ENCODE results near the gene SRA1. TPM values are rescaled to one million over a fixed set of nuclear protein-coding genes. Genes with fewer than 3 reads are reported as not detected.
"Not testable (repeated sequence)": the region's sequence is repeated elsewhere in the genome, so short reads cannot be mapped to it uniquely, and the experiment has no call there.

SRA1 gene
- total RNA-seq, 2 donors from 2014 or later: 24.6 to 27.9 TPM

DNA sequence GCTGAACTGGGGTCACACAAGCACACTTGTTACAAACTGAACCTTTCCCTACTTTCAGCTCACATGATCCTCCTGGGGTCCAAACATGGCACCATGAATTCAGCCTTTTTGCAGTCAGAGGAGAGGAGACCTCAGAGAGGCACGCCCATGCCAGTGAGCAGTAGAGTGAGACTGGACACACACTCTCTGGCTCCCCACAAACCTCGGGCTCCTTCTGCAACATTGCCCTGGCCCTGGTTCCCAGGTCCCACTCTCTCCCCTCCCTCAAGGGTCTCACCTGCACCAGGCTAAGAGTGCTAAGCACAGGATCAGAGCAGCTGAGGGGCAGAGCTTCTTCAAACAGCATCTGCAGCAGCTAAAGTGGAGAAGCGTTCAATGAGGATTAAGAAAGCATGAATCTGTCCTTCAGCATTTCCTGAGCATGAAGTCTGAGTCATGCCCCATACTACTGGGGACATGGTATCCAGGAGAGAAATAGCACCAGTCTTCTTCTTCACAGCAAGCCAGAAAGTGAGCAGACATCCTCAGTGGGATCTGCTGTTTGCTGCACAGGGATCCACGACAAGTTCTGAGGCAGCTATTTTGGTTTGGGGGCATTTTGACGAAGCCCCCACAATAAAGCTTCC is 34.6 kb upstream of the SRA1 start:
- no peak overlapping the region for H3K27ac ChIP-seq
- DNase-seq (ENCODE audit: low spot score): no peak
- no peaks in the 10 kb centered on the region for H3K27me3 ChIP-seq
- no peak overlapping the region for H3K4me3 ChIP-seq
- no peaks in the 10 kb centered on the region for H3K9me3 ChIP-seq
- TF ChIP-seq, protein P1, sequence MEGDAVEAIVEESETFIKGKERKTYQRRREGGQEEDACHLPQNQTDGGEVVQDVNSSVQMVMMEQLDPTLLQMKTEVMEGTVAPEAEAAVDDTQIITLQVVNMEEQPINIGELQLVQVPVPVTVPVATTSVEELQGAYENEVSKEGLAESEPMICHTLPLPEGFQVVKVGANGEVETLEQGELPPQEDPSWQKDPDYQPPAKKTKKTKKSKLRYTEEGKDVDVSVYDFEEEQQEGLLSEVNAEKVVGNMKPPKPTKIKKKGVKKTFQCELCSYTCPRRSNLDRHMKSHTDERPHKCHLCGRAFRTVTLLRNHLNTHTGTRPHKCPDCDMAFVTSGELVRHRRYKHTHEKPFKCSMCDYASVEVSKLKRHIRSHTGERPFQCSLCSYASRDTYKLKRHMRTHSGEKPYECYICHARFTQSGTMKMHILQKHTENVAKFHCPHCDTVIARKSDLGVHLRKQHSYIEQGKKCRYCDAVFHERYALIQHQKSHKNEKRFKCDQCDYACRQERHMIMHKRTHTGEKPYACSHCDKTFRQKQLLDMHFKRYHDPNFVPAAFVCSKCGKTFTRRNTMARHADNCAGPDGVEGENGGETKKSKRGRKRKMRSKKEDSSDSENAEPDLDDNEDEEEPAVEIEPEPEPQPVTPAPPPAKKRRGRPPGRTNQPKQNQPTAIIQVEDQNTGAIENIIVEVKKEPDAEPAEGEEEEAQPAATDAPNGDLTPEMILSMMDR (IDR thresholded peaks at IDR 0.05): no peak
- peaks cover 0 to 32% of the 10 kb centered on the region in 2 donors for H3K4me1 ChIP-seq
- no peaks in the 10 kb centered on the region for H3K36me3 ChIP-seq

GRCh38 chr5:140590861-140591260 is 33.6 kb upstream of the SRA1 start:
- Histone ChIP-seq H3K27ac (no peak overlapping the region), H3K27me3 (no peaks in the 10 kb centered on the region), H3K4me1 (peaks cover 0 to 22% of the 10 kb centered on the region in 2 donors)

GRCh38 chr5:140588311-140589070 is 31.2 kb upstream of the SRA1 start:
- H3K4me1 ChIP-seq: peaks cover 0 to 8% of the 10 kb centered on the region in 2 donors
- H3K27ac ChIP-seq: peak overlapping the region; percentile 23 to 54
- no peaks in the 10 kb centered on the region for H3K27me3 ChIP-seq
- TF ChIP-seq, protein P1 (IDR thresholded peaks at IDR 0.05): no peak
- no peaks in the 10 kb centered on the region for H3K36me3 ChIP-seq
- DNase-seq (ENCODE audit: low spot score): no peak
- H3K9me3 ChIP-seq: no peaks in the 10 kb centered on the region
- no peak overlapping the region for H3K4me3 ChIP-seq

More at GRCh38 chr5:140590861-140591260, 33.6 kb upstream of the SRA1 start:
- no peak overlapping the region for H3K4me3 ChIP-seq
- TF ChIP-seq, protein P1 (IDR thresholded peaks at IDR 0.05): no peak
- no peaks in the 10 kb centered on the region for H3K36me3 ChIP-seq
- no peaks in the 10 kb centered on the region for H3K9me3 ChIP-seq
- DNase-seq (ENCODE audit: low spot score): no peak

GRCh38 chr5:140587495-140587894 is 30.2 kb upstream of the SRA1 start:
- Histone ChIP-seq H3K4me3 (no peak overlapping the region), H3K4me1 (peaks cover 0 to 8% of the 10 kb centered on the region in 2 donors), H3K27ac (no peak overlapping the region), H3K36me3 (no peaks in the 10 kb centered on the region), H3K9me3 (no peaks in the 10 kb centered on the region), H3K27me3 (no peaks in the 10 kb centered on the region)
- no peak for DNase-seq (ENCODE audit: low spot score)
- TF ChIP-seq, protein P1 (IDR thresholded peaks at IDR 0.05): no peak

- not testable (repeated sequence) for H3K4me3 ChIP-seq; H3K36me3 ChIP-seq; H3K27me3 ChIP-seq; H3K4me1 ChIP-seq; DNase-seq (ENCODE audit: low spot score); H3K9me3 ChIP-seq; H3K27ac ChIP-seq
- TF ChIP-seq, protein P1 (IDR thresholded peaks at IDR 0.05): peak in 1 of 2 donors; percentile 38
Observed at GRCh38 chr5:140579188-140579747, 22.0 kb upstream of the SRA1 start.
